Heart left ventricle (tissue), 13 donors: Measurements from ENCODE around the gene GPC6.

Source experiments
- CTCF ChIP-seq, 12 donors: fragments of 200-600 bp; sonication (generic) in 4 of 12; IDR thresholded peaks; one replicate each; pipeline versions ENCODE4 v1.5.0 to v1.8.0; 2018 to 2022; ENCODE audit warnings: antibody characterized with exemption in 12 of 12, mild to moderate bottlenecking in 5 of 12
- POLR2A ChIP-seq, 2 donors: fragments of 450-650 bp; IDR thresholded peaks; one replicate each; pipeline ENCODE4 v1.6.1; 2017; ENCODE audit warnings: antibody characterized with exemption in 2 of 2, mild to moderate bottlenecking in 2 of 2, moderate library complexity in 2 of 2
- donor health status: ischemic (EF 13 %, LVEDD 7.1; RV severe dilation, severe dysfunction).
- donor health status: DM: no; HTN: yes; CAD: no.
- donor health status: DM: no; HTN: no; CAD: no.
- donor health status: ischemic (EF 25% LVEDD 6.9; RV normal size, moderate dysfunction).
- donor health status: ischemic (EF 25% LVEDD 5.7; RV mildly dilated, moderate dysfunction).
- donor health status: ischemic (EF 35%, LVEDD 5.7; RV mildly dilated, moderate dysfunction).
- donor health status: nonischemic (EF 11% LVEDD 7.7; RV severe dilation, severe dysfunction).
- donor health status: DM: yes; HTN: yes; CAD: no.
- donor health status: PGD.
- donor health status: ischemic (EF 29% LVEDD 5.4; RV normal size, mild dysfunction).
- donor health status: nonischemic (EF 23%, LVEDD 6.1; RV moderate dilation, normal function).

- TF ChIP-seq CTCF (IDR thresholded peaks at IDR 0.05) (no peak), POLR2A (IDR thresholded peaks at IDR 0.05) (no peak)
Observed at GRCh38 chr13:93941444-93941843, 714.8 kb downstream of the GPC6 start.
